ENCODE results near the gene FAM124B. TPM values are rescaled to one million over a fixed set of nuclear protein-coding genes. Genes with fewer than 3 reads are reported as not detected.
A peak's percentile ranks its signal among the peaks of the same experiment; 100 is the strongest.

Gene FAM124B
- polyA plus RNA-seq, 1 of the 3 experiments (the other 2 are of a cell fraction), result not detected

DNA sequence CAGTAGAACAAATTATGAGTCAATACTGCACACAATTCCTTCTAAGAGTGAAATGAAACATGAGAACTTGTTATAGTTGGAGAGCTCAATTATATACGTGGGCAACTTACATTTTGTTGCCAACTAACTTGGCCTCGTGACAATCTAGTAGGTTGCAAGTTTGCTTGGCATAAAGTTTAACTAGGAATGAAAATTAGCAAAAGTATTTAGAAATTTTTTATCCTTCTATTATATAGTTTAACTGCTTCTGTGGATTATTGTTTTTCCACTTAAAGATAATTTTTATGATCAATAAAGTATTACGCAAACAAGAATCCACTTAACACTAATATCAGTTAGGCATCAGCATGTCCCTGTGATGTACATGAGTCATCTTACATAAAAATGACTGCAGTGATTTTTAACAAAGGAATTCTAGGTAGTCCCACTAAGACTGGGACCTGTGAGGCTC lies 41.1 kb downstream of the FAM124B start:
- Histone ChIP-seq H2AFZ (ENCODE audit: low read depth) (no peak overlapping the region), H3K36me3 (replicated peaks in 1 of 2; ENCODE audit: control insufficient read depth in 1 of 2, insufficient read depth in 2 of 2, low read length in 1 of 2) (no peaks in the 10 kb centered on the region), H3F3A (replicated peaks; ENCODE audit: insufficient read depth) (no peaks in the 10 kb centered on the region), H3K27ac (ENCODE audit: low read depth in 2 of 2, low read length in 1 of 2) (no peak overlapping the region), H3K4me2 (no peak overlapping the region), H3K27me3 (ENCODE audit: insufficient read depth) (no peaks in the 10 kb centered on the region), H3K9me3 (no peaks in the 10 kb centered on the region), H3K4me3 (ENCODE audit: low read depth in 2 of 2, low read length in 1 of 2) (no peak overlapping the region), H3K79me2 (ENCODE audit: insufficient read depth) (no peaks in the 10 kb centered on the region), H3K9ac (no peak overlapping the region), H3K9me2 (no peaks in the 10 kb centered on the region), H3K4me1 (ENCODE audit: control insufficient read depth in 1 of 2, insufficient read depth in 2 of 2, low read depth in 1 of 2, low read length in 1 of 2) (peaks cover 0 to 2% of the 10 kb centered on the region in 2 experiments; a peak in 1 of 4 replicates), H4K20me1 (ENCODE audit: insufficient read depth) (no peaks in the 10 kb centered on the region)
- DNase-seq, result no peak
- CTCF ChIA-PET, result interaction anchor here (1.1 to 4.9 kb wide), 3 partner anchors 8 to 420 kb away, joined by 3 to 47 read pairs (median 14); no protein-coding TSS in a partner anchor
- WGBS (ENCODE audit: low lambda C conversion rate), result 71% methylated on average over 3 of the region's 3 CpGs
- TF ChIP-seq SMC3 (IDR thresholded peaks at IDR 0.05; ENCODE audit: low read depth, low read length), result no peak
- POLR2A ChIA-PET, result no interaction called here

GRCh38 chr2:224359569-224359968 lies 42.3 kb downstream of the FAM124B start:
- no peaks in the 10 kb centered on the region for H3K79me2 ChIP-seq (ENCODE audit: insufficient read depth)
- H3F3A ChIP-seq (replicated peaks; ENCODE audit: insufficient read depth), result no peaks in the 10 kb centered on the region
- TF ChIP-seq RAD21 (IDR thresholded peaks at IDR 0.05; ENCODE audit: low read length) (peak; percentile 42; the same call in 1 of the 2 replicates), SMC3 (IDR thresholded peaks at IDR 0.05; ENCODE audit: low read depth, low read length) (peak; percentile 30; the same call in 1 of the 2 replicates), TAF1 (IDR thresholded peaks at IDR 0.05; ENCODE audit: borderline replicate concordance, low read depth, low read length) (no peak), ELF1 (IDR thresholded peaks at IDR 0.05) (no peak), MEF2A (IDR thresholded peaks at IDR 0.05; ENCODE audit: borderline replicate concordance, low read depth) (no peak), MAX (IDR thresholded peaks at IDR 0.05; ENCODE audit: low read depth) (no peak)
- TF ChIP-seq, protein P1, sequence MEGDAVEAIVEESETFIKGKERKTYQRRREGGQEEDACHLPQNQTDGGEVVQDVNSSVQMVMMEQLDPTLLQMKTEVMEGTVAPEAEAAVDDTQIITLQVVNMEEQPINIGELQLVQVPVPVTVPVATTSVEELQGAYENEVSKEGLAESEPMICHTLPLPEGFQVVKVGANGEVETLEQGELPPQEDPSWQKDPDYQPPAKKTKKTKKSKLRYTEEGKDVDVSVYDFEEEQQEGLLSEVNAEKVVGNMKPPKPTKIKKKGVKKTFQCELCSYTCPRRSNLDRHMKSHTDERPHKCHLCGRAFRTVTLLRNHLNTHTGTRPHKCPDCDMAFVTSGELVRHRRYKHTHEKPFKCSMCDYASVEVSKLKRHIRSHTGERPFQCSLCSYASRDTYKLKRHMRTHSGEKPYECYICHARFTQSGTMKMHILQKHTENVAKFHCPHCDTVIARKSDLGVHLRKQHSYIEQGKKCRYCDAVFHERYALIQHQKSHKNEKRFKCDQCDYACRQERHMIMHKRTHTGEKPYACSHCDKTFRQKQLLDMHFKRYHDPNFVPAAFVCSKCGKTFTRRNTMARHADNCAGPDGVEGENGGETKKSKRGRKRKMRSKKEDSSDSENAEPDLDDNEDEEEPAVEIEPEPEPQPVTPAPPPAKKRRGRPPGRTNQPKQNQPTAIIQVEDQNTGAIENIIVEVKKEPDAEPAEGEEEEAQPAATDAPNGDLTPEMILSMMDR (IDR thresholded peaks at IDR 0.05), result 0 out of 2 replicates have a peak, but pooled peaks have one; percentile 29
- TF ChIP-seq, protein P2, sequence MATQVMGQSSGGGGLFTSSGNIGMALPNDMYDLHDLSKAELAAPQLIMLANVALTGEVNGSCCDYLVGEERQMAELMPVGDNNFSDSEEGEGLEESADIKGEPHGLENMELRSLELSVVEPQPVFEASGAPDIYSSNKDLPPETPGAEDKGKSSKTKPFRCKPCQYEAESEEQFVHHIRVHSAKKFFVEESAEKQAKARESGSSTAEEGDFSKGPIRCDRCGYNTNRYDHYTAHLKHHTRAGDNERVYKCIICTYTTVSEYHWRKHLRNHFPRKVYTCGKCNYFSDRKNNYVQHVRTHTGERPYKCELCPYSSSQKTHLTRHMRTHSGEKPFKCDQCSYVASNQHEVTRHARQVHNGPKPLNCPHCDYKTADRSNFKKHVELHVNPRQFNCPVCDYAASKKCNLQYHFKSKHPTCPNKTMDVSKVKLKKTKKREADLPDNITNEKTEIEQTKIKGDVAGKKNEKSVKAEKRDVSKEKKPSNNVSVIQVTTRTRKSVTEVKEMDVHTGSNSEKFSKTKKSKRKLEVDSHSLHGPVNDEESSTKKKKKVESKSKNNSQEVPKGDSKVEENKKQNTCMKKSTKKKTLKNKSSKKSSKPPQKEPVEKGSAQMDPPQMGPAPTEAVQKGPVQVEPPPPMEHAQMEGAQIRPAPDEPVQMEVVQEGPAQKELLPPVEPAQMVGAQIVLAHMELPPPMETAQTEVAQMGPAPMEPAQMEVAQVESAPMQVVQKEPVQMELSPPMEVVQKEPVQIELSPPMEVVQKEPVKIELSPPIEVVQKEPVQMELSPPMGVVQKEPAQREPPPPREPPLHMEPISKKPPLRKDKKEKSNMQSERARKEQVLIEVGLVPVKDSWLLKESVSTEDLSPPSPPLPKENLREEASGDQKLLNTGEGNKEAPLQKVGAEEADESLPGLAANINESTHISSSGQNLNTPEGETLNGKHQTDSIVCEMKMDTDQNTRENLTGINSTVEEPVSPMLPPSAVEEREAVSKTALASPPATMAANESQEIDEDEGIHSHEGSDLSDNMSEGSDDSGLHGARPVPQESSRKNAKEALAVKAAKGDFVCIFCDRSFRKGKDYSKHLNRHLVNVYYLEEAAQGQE (IDR thresholded peaks at IDR 0.05; ENCODE audit: low read depth, low read length), result no peak
- no peak overlapping the region for H3K9ac ChIP-seq
- H3K27me3 ChIP-seq (ENCODE audit: insufficient read depth), result no peaks in the 10 kb centered on the region; the same call in 1 of the 2 replicates
- H3K9me2 ChIP-seq, result no peaks in the 10 kb centered on the region
- DNase-seq, result peak; percentile 55
- no peaks in the 10 kb centered on the region for H4K20me1 ChIP-seq (ENCODE audit: insufficient read depth)
- WGBS (ENCODE audit: low lambda C conversion rate), result 43% methylated on average over 2 of the region's 3 CpGs
- H3K4me2 ChIP-seq, result no peak overlapping the region
- H3K4me3 ChIP-seq (ENCODE audit: low read depth in 2 of 2, low read length in 1 of 2), result no peak overlapping the region
- H3K27ac ChIP-seq (ENCODE audit: low read depth in 2 of 2, low read length in 1 of 2), result no peak overlapping the region
- CTCF ChIA-PET, result interaction anchor here (0.7 to 4.9 kb wide), 6 partner anchors 10 to 649 kb away, joined by 3 to 47 read pairs (median 4); no protein-coding TSS in a partner anchor
- peaks cover 0 to 2% of the 10 kb centered on the region in 2 experiments; a peak in 1 of 4 replicates for H3K4me1 ChIP-seq (ENCODE audit: control insufficient read depth in 1 of 2, insufficient read depth in 2 of 2, low read depth in 1 of 2, low read length in 1 of 2)
- POLR2A ChIA-PET, result no interaction called here
- H2AFZ ChIP-seq (ENCODE audit: low read depth), result no peak overlapping the region
- no peaks in the 10 kb centered on the region for H3K9me3 ChIP-seq
- no peaks in the 10 kb centered on the region for H3K36me3 ChIP-seq (replicated peaks in 1 of 2; ENCODE audit: control insufficient read depth in 1 of 2, insufficient read depth in 2 of 2, low read length in 1 of 2)
